ENCODE measurements around the gene CELA2B. TPM values are rescaled to one million over a fixed set of nuclear protein-coding genes. Genes with fewer than 3 reads are reported as not detected.

CELA2B gene
- total and polyA plus RNA-seq, 2 of the 8 experiments (the other 6 are each of a cell fraction or from before 2014, with no cell fraction given): not detected

DNA sequence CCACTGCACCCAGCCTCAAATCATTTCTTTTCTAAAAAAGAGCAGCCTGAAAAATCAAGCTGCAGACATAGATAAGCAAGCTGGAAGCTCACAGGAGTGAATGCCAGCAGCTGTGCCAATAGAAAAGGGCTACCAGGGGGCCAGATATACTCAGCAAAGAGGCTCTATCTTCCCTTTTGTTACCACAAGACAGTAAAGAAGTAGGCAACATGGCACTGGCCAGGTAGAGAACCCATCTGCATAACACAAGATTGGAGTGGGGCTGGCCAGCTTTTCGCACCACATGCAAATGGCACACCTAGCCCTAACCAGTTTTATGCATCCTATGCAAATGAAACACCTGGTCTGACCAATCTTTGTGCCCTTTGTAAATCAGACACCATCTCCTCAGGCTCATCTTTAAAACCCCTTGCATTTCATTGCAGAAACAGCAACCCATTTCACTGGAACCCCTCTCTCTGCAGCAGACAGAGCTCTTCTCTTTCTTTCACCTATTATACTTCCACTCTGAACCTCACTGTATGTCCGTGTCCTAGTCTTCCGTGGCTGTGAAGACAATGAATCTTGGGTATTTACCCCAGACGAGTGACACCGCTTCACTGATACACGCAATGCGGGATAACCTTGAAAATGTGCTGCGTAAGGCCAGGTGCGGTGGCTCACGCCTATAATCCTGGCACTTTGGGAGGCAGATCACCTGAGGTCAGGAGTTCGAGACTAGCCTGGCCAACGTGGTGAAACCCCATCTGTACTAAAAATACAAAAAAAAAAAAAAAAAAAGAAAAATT, 33.0 kb downstream of the CELA2B start (continued):
- 0 out of 2 replicates have a peak, but pooled peaks have one; percentile 40 for TF ChIP-seq RBBP5 (IDR thresholded peaks at IDR 0.05; ENCODE audit: borderline replicate concordance, low read depth, low read length)
- no peak for TF ChIP-seq ATF3 (IDR thresholded peaks at IDR 0.05; ENCODE audit: insufficient read depth, low read depth, low read length)
- TF ChIP-seq CHD1 (IDR thresholded peaks at IDR 0.05; ENCODE audit: low read depth, low read length): no peak
- TF ChIP-seq YY1 (IDR thresholded peaks at IDR 0.05; ENCODE audit: low read depth, low read length): peak; percentile 76
- no peak for TF ChIP-seq SRF (IDR thresholded peaks at IDR 0.05; ENCODE audit: low read depth, low read length)
- TF ChIP-seq ASH2L (IDR thresholded peaks at IDR 0.05; ENCODE audit: low read length): peak; percentile 71
- peak; percentile 19 for TF ChIP-seq POLR2AphosphoS5 (IDR thresholded peaks at IDR 0.05; ENCODE audit: low read depth, low read length)
- TF ChIP-seq BRCA1 (IDR thresholded peaks at IDR 0.05; ENCODE audit: low read depth, low read length): no peak
- TF ChIP-seq EP300 (IDR thresholded peaks at IDR 0.05; ENCODE audit: borderline replicate concordance in 1 of 2, low read depth in 2 of 2, low read length in 2 of 2): peak in 1 of 2 experiments; percentile 40; a peak in 1 of 3 replicates
- TF ChIP-seq POU5F1 (IDR thresholded peaks at IDR 0.05; ENCODE audit: low read depth, low read length): peak; percentile 61; the same call in 1 of the 2 replicates
- TF ChIP-seq SP1 (IDR thresholded peaks at IDR 0.05; ENCODE audit: low read depth, low read length): peak; percentile 73; the same call in 1 of the 2 replicates
- TF ChIP-seq MAFK (IDR thresholded peaks at IDR 0.05; ENCODE audit: low read depth, low read length): 0 out of 2 replicates have a peak, but pooled peaks have one; percentile 24
- peak in 1 of 2 experiments; percentile 64; a peak in 2 of 3 replicates for TF ChIP-seq POLR2A (IDR thresholded peaks at IDR 0.05; ENCODE audit: control extremely low read depth in 1 of 2, low read depth in 2 of 2, low read length in 2 of 2)
- TF ChIP-seq JUN (IDR thresholded peaks at IDR 0.05; ENCODE audit: low read depth, low read length): no peak
- TF ChIP-seq TEAD4 (IDR thresholded peaks at IDR 0.05; ENCODE audit: low read depth, low read length): no peak
- no peak for TF ChIP-seq CBX5 (IDR thresholded peaks at IDR 0.05; ENCODE audit: low read depth, low read length)
- TF ChIP-seq HDAC2 (IDR thresholded peaks at IDR 0.05; ENCODE audit: borderline replicate concordance in 1 of 2, low read depth in 2 of 2, low read length in 2 of 2): peak in 1 of 2 experiments; percentile 5; a peak in 2 of 4 replicates

Data from H1 (cell line).